Ovary (tissue), 3 donors: ENCODE measurements around the gene GRID1.

ENCODE experiments used
- EP300 ChIP-seq: sonication (generic); formaldehyde crosslinking; IDR thresholded peaks from one replicate; pipeline ENCODE4 v1.6.1; 2017; ENCODE audit warnings: antibody characterized with exemption
- POLR2A ChIP-seq: fragments of 450-650 bp; IDR thresholded peaks from one replicate; pipeline ENCODE4 v1.6.1; 2017; ENCODE audit warnings: antibody characterized with exemption, mild to moderate bottlenecking, moderate library complexity
- TF ChIP-seq, protein P1 (sequence below), 3 donors: fragments of 450-650 bp in 2 of 3; fragments of 200-600 bp in 1 of 3; IDR thresholded peaks; one replicate each; pipeline versions ENCODE4 v1.5.1 to v1.8.0; 2016 to 2022; ENCODE audit warnings: antibody characterized with exemption in 3 of 3, mild to moderate bottlenecking in 1 of 3
- donor health status: DM: no; HTN: no; CAD: no.

DNA sequence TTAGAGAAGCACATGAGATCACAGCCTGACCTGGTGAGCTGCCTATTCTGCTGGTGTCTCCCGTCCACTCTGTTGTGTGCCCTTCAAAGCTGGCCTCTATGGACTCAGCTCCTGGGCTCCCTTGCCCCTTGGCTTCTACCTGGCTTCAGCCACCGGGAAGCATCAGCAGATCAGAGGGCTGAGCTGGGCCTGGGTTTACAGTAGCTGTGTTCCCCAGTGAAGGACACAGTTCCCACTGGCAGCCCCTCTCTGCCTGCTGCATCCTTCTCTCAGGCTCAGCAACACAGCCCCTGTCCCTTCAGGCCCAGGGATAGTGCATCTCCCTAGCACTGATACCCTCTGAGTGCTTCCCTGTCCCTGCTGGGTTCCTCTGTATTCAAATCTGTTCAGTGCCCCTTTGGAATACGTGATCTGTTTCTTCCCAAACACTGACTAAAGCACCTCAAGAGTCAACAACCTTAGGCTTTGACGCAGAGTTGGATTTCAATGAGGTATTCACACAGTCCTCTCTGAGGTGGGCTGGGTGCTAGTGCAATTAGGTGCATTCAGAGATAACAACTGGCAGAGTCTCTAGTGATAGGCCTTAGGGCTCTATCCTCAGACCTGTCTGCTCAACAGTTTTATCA, 109.8 kb downstream of the GRID1 start:
- TF ChIP-seq, protein P1, sequence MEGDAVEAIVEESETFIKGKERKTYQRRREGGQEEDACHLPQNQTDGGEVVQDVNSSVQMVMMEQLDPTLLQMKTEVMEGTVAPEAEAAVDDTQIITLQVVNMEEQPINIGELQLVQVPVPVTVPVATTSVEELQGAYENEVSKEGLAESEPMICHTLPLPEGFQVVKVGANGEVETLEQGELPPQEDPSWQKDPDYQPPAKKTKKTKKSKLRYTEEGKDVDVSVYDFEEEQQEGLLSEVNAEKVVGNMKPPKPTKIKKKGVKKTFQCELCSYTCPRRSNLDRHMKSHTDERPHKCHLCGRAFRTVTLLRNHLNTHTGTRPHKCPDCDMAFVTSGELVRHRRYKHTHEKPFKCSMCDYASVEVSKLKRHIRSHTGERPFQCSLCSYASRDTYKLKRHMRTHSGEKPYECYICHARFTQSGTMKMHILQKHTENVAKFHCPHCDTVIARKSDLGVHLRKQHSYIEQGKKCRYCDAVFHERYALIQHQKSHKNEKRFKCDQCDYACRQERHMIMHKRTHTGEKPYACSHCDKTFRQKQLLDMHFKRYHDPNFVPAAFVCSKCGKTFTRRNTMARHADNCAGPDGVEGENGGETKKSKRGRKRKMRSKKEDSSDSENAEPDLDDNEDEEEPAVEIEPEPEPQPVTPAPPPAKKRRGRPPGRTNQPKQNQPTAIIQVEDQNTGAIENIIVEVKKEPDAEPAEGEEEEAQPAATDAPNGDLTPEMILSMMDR (IDR thresholded peaks at IDR 0.05): no peak
- no peak for TF ChIP-seq POLR2A
- TF ChIP-seq EP300: no peak
